H1 (cell line): ENCODE data around the gene ZNF440. TPM values are rescaled to one million over a fixed set of nuclear protein-coding genes. Genes with fewer than 3 reads are reported as not detected.

Source experiments
- CHD1 ChIP-seq: IDR thresholded peaks from 2 replicates; pipeline ENCODE4 v1.6.1; 2012; ENCODE audit warnings: low read depth, low read length, improper control_type of control experiment
- GTF2F1 ChIP-seq: IDR thresholded peaks from 2 replicates; pipeline ENCODE4 v1.6.1; 2012; ENCODE audit warnings: low read depth, low read length, improper control_type of control experiment, borderline replicate concordance
- HDAC6 ChIP-seq: IDR thresholded peaks from one replicate; pipeline ENCODE4 v1.7.1; 2012; ENCODE audit warnings: low read depth, mild to moderate bottlenecking, inconsistent platforms, low read length, moderate library complexity
- JUND ChIP-seq: IDR thresholded peaks from 2 replicates; pipeline ENCODE4 v1.6.1; 2011; ENCODE audit warnings: mild to moderate bottlenecking, improper control_type of control experiment, low read length
- KDM1A ChIP-seq: fragments of 200-600, 300-600 bp; sonication (generic); IDR thresholded peaks from 2 replicates; pipeline ENCODE4 v1.7.1; 2016; ENCODE audit warnings: mild to moderate bottlenecking, low read length, borderline replicate concordance
- NANOG ChIP-seq: IDR thresholded peaks from 2 replicates; pipeline ENCODE4 v1.6.1; 2011; ENCODE audit warnings: low read length, low read depth, mild to moderate bottlenecking, inconsistent platforms; ENCODE audit not compliant: insufficient read depth, poor library complexity, severe bottlenecking
- RBBP5 ChIP-seq: IDR thresholded peaks from 2 replicates; pipeline ENCODE4 v1.7.1; 2012; ENCODE audit warnings: low read depth, mild to moderate bottlenecking, inconsistent platforms, low read length, moderate library complexity, borderline replicate concordance
- RFX5 ChIP-seq: IDR thresholded peaks from 2 replicates; pipeline ENCODE4 v1.6.1; 2011; ENCODE audit warnings: low read depth, low read length, improper control_type of control experiment, borderline replicate concordance
- SIX5 ChIP-seq: IDR thresholded peaks from 2 replicates; pipeline ENCODE4 v1.6.1; 2011; ENCODE audit warnings: mild to moderate bottlenecking, low read depth, low read length
- SP4 ChIP-seq: IDR thresholded peaks from 2 replicates; pipeline ENCODE4 v1.6.1; 2012; ENCODE audit warnings: low read length, inconsistent platforms
- TAF1 ChIP-seq: IDR thresholded peaks from 2 replicates; pipeline ENCODE4 v1.6.1; 2011; ENCODE audit warnings: mild to moderate bottlenecking, low read depth, low read length
- TAF7 ChIP-seq: optimal IDR thresholded peaks from 2 replicates; pipeline ENCODE3; 2011; ENCODE audit warnings: low read depth, mild to moderate bottlenecking, inconsistent platforms, low read length, moderate library complexity, borderline replicate concordance
- TBP ChIP-seq: IDR thresholded peaks from 2 replicates; pipeline ENCODE4 v1.6.1; 2011; ENCODE audit warnings: low read depth, low read length, improper control_type of control experiment
- polyA plus RNA-seq, 7 experiments: library from polyadenylated mRNA; depleted of rRNA in 3 of 7; stranded (reverse) in 5 of 7; unstranded in 2 of 7; fragments of >200 nt in 5 of 7; fragments of 200-250 nt in 2 of 7; gene quantifications; 1 replicate in 5 of 7; 2 replicates in 1 of 7; 4 replicates in 1 of 7; pipeline versions ENCODE4 v1.2.1 to v1.2.3, GENCODE V29; 2011 to 2013; ENCODE audit warnings: missing spikeins in 2 of 7, mixed read lengths in 2 of 7
- total RNA-seq: library from RNA; stranded (reverse); fragmentation: NEBNext Ultra II Directional; extraction: Animal tissue kit (Norgen Biotek cat#: 25700); gene quantifications from 2 replicates; pipeline ENCODE4 v1.2.1, GENCODE V29; 2021
- TF ChIP-seq, protein P1 (sequence below): IDR thresholded peaks from 2 replicates; pipeline ENCODE4 v1.6.1; 2012; ENCODE audit warnings: inconsistent platforms

The ZNF440 gene
- total and polyA plus RNA-seq, 2 of the 8 experiments (the other 6 are each of a cell fraction or from before 2014, with no cell fraction given): 0.77 to 6.5 TPM

DNA sequence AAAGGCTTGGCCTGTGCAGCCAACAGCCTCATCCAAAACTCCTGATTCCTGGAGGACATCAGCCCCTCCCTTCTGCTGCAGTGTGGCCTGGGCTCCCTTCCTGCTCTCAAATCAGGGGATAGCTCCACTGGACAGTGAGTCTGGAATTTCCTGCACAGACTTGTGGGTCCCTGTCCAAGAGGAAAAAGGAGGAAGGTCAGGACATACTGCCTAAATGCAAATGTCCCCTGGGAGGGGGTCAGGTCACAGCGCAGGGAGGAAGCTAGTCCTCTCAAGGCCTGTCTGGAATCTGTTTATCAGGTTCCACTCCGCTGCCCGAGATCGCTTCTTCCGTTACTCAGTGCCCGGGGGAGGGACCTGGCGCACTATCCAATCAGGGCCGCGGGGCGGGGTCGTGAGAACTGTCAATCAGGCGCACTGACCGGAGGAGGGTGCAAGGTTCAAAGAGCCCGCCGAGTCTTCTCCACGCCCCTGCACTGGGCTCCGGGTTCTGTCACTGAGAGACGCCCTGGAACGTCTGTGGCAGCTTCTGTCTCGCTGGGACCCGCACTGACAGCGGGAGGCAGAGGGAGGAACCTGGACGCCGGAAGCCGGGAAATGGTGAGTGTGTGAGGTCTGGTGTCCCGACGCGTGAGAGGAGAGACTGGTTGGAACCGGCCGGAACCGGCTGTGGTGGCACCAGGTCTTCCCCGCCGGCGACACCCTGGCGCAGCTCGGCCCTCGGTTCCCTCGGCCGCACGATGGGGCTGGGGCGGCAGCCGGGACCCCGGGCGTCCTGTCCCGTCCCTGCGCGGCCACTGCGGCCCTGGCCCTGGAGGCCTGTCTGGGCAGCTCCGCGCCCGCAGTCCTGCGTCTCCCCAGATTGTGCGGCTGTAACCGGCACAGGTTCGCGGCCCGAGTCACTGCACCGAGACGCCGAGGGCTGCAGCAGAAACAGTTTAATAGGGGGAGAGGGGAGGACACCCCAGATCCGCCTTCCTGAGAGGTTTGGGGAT lies 47.2 kb upstream of the ZNF440 start, which contains the start of gene ZNF441 (continued):
- TF ChIP-seq SP4: peak; percentile 58; the same call in 1 of the 2 replicates
- no peak for TF ChIP-seq NANOG
- peak; percentile 49 for TF ChIP-seq TAF7
- no peak for TF ChIP-seq CHD1
- TF ChIP-seq RFX5: no peak
- TF ChIP-seq TAF1: peak; percentile 75
- no peak for TF ChIP-seq JUND
- TF ChIP-seq, protein P1, sequence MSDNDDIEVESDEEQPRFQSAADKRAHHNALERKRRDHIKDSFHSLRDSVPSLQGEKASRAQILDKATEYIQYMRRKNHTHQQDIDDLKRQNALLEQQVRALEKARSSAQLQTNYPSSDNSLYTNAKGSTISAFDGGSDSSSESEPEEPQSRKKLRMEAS: peak; percentile 83
- TF ChIP-seq SIX5: no peak
- TF ChIP-seq KDM1A: no peak
- TF ChIP-seq TBP: 0 out of 2 replicates have a peak, but pooled peaks have one; percentile 40
- TF ChIP-seq RBBP5: no peak
- no peak for TF ChIP-seq GTF2F1
- no peak for TF ChIP-seq HDAC6
